ENCODE data around the gene FAM219B.

DNA sequence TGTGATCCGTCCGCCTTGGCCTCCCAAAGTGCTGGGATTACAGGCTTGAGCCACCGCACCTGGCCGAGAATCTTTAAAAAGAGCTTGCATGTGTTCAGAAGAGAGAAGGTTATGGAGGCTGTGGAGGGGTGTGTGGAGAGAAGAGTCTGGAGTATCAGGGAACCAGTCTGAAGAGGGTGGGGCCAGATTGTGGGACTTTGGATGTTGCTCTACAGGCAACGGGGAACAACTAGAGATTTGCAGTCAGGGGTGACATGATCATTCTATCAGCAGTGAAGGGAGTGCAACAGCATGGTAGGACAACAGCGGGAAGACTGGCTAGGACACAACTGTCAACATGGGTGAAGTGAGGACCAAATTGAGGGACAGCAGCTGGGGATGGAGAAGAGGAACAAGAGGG, 42.4 kb downstream of the FAM219B start:
- TF ChIP-seq, protein P1, sequence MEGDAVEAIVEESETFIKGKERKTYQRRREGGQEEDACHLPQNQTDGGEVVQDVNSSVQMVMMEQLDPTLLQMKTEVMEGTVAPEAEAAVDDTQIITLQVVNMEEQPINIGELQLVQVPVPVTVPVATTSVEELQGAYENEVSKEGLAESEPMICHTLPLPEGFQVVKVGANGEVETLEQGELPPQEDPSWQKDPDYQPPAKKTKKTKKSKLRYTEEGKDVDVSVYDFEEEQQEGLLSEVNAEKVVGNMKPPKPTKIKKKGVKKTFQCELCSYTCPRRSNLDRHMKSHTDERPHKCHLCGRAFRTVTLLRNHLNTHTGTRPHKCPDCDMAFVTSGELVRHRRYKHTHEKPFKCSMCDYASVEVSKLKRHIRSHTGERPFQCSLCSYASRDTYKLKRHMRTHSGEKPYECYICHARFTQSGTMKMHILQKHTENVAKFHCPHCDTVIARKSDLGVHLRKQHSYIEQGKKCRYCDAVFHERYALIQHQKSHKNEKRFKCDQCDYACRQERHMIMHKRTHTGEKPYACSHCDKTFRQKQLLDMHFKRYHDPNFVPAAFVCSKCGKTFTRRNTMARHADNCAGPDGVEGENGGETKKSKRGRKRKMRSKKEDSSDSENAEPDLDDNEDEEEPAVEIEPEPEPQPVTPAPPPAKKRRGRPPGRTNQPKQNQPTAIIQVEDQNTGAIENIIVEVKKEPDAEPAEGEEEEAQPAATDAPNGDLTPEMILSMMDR (IDR thresholded peaks at IDR 0.05; ENCODE audit: borderline replicate concordance, extremely low read depth, low read length, poor library complexity, severe bottlenecking) = no peak
- TF ChIP-seq EZH2 (IDR thresholded peaks at IDR 0.05; ENCODE audit: borderline replicate concordance, low read depth, low read length, severe bottlenecking) = no peak
